ENCODE measurements around the gene TMEM106B.

DNA sequence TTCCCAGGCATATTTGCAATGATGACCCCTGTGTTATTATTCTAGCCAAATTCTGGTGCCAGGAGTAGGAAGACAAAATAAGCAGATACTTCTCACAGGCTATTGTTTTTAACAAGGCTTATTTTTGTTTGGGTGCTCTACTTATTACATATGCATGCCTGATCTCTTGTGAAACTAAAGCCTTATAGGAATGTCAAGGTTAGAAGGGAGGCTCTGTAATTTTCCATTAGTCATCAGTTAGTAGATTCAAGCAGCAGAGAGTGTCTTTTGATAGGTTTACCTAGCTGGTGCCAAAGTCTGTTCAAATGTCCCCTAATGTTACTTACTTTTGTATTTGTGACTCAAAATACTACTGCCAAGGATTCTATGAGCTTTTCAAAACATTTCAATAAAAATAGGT, 11.7 kb upstream of the TMEM106B start:
- TF ChIP-seq POLR2A (IDR thresholded peaks at IDR 0.05) (no peak), EP300 (IDR thresholded peaks at IDR 0.05) (no peak)

Measured in suprapubic skin (tissue), 2 donors.